ENCODE data around the gene CRELD1. TPM values are rescaled to one million over a fixed set of nuclear protein-coding genes. Genes with fewer than 3 reads are reported as not detected.

The CRELD1 gene
- total and polyA plus RNA-seq, 9 of the 15 experiments (the other 6 are each of a cell fraction or from before 2014, with no cell fraction given) = 3.3 to 25.8 (median 16.5) TPM

DNA sequence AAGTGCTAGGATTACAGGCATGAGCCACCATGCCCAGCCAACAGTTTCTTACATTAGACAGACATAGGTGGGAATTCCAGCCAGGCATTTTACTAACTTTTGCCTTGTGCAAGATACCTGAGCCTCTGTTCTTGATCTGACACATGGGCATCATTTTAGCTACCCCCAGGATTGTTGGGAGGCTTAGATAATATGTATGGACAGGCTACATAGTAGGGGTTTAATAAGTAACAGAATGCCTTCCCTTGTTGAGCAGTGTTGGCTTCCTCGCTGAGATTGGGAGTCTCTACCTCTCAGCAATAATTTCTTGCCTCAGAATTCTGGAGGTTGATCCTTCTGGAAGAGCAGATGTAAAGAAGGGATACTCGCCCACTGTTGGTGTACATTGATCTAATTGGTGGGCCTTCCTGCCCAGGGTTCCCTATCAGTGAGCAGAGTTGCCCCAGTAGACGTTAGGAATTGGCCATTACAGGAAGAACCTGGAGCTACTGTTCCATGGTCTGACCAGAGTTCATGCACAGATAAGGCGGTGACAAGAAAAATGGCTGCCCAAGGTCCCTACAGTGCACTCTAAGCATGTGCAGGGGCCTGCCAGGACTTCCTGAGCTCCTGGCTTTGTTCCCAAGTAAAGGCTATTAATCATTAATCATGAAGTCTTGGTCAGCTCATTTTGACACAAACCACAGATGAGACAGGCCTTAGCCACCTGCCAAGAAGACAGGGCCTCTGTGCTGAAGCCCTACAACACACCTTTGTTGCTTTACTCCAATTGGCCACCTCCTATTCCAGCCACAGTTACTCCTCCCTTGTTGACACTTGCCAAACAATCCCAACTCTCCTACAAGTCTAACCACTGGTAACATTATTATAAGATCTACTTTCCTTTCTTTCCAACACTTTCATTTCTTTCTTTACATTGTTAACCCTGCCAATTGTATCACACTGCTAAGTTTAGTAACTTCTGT is 35.9 kb upstream of the CRELD1 start (continued):
- TF ChIP-seq RNF2 (IDR thresholded peaks at IDR 0.05) (no peak), TCF3 (CRISPR knock-in tag; IDR thresholded peaks at IDR 0.05) (peak; percentile 48; the same call in 1 of the 2 replicates), ZNF146 (CRISPR knock-in tag; IDR thresholded peaks at IDR 0.05; ENCODE audit: unreplicated experiment) (no peak), SMARCC2 (IDR thresholded peaks at IDR 0.05; ENCODE audit: low read depth) (no peak), SRSF7 (optimal IDR thresholded peaks at IDR 0.05; ENCODE audit: low read depth, low read length) (no peak), NR2F6 (CRISPR knock-in tag; IDR thresholded peaks at IDR 0.05) (no peak), FOSL1 (tag; conservative IDR thresholded peaks at IDR 0.05) (no peak), STAT5B (CRISPR knock-in tag; IDR thresholded peaks at IDR 0.05) (no peak), TEAD2 (tag; IDR thresholded peaks at IDR 0.05) (0 out of 2 replicates have a peak, but pooled peaks have one; percentile 8), XRCC5 (IDR thresholded peaks at IDR 0.05; ENCODE audit: low read depth, low read length) (no peak), CHD4 (IDR thresholded peaks at IDR 0.05; ENCODE audit: insufficient read depth, insufficient replicate concordance, low read depth, low read length, poor library complexity, severe bottlenecking) (no peak), ZNF551 (CRISPR knock-in tag; IDR thresholded peaks at IDR 0.05) (no peak), MEIS2 (IDR thresholded peaks at IDR 0.05; ENCODE audit: partially characterized antibody) (peak; percentile 99), POLR2AphosphoS2 (IDR thresholded peaks at IDR 0.05; ENCODE audit: low read length) (no peak), ZNF197 (CRISPR knock-in tag; IDR thresholded peaks at IDR 0.05; ENCODE audit: low read depth) (no peak), SP1 (CRISPR knock-in tag; IDR thresholded peaks at IDR 0.05) (no peak), ZNF253 (CRISPR knock-in tag; conservative IDR thresholded peaks at IDR 0.05) (no peak), SMC3 (conservative IDR thresholded peaks at IDR 0.05; ENCODE audit: insufficient read depth, low read depth, low read length) (no peak), PRPF4 (IDR thresholded peaks at IDR 0.05; ENCODE audit: insufficient read depth, low read depth, low read length, poor library complexity, severe bottlenecking) (no peak)
- TF ChIP-seq, protein P1, sequence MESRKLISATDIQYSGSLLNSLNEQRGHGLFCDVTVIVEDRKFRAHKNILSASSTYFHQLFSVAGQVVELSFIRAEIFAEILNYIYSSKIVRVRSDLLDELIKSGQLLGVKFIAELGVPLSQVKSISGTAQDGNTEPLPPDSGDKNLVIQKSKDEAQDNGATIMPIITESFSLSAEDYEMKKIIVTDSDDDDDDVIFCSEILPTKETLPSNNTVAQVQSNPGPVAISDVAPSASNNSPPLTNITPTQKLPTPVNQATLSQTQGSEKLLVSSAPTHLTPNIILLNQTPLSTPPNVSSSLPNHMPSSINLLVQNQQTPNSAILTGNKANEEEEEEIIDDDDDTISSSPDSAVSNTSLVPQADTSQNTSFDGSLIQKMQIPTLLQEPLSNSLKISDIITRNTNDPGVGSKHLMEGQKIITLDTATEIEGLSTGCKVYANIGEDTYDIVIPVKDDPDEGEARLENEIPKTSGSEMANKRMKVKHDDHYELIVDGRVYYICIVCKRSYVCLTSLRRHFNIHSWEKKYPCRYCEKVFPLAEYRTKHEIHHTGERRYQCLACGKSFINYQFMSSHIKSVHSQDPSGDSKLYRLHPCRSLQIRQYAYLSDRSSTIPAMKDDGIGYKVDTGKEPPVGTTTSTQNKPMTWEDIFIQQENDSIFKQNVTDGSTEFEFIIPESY (CRISPR knock-in tag; IDR thresholded peaks at IDR 0.05) = no peak
- TF ChIP-seq, protein P2, sequence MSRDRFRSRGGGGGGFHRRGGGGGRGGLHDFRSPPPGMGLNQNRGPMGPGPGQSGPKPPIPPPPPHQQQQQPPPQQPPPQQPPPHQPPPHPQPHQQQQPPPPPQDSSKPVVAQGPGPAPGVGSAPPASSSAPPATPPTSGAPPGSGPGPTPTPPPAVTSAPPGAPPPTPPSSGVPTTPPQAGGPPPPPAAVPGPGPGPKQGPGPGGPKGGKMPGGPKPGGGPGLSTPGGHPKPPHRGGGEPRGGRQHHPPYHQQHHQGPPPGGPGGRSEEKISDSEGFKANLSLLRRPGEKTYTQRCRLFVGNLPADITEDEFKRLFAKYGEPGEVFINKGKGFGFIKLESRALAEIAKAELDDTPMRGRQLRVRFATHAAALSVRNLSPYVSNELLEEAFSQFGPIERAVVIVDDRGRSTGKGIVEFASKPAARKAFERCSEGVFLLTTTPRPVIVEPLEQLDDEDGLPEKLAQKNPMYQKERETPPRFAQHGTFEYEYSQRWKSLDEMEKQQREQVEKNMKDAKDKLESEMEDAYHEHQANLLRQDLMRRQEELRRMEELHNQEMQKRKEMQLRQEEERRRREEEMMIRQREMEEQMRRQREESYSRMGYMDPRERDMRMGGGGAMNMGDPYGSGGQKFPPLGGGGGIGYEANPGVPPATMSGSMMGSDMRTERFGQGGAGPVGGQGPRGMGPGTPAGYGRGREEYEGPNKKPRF (IDR thresholded peaks at IDR 0.05; ENCODE audit: low read depth, low read length) = no peak
- TF ChIP-seq, protein P3, sequence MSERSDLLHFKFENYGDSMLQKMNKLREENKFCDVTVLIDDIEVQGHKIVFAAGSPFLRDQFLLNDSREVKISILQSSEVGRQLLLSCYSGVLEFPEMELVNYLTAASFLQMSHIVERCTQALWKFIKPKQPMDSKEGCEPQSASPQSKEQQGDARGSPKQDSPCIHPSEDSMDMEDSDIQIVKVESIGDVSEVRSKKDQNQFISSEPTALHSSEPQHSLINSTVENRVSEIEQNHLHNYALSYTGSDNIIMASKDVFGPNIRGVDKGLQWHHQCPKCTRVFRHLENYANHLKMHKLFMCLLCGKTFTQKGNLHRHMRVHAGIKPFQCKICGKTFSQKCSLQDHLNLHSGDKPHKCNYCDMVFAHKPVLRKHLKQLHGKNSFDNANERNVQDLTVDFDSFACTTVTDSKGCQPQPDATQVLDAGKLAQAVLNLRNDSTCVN (CRISPR knock-in tag; IDR thresholded peaks at IDR 0.05) = no peak
